Choroid plexus epithelial cell (primary cell): ENCODE data around the gene RNASE1.

Experiments used
- DNase-seq: peaks from one replicate; pipeline ENCODE4 v3.0.0-alpha.2; 2010; ENCODE audit warnings: low read depth
- H3K4me3 ChIP-seq: 2 replicates; pipeline ENCODE4 v1.5.1; 2011; ENCODE audit warnings: low read depth, mild to moderate bottlenecking, control low read depth, low read length, moderate library complexity
- TF ChIP-seq, protein P1 (sequence below): conservative IDR thresholded peaks from 2 replicates; pipeline ENCODE4 v1.5.1; 2011; ENCODE audit warnings: low read depth, mild to moderate bottlenecking, control low read depth, inconsistent platforms, low read length, moderate library complexity

Gene RNASE1

DNA sequence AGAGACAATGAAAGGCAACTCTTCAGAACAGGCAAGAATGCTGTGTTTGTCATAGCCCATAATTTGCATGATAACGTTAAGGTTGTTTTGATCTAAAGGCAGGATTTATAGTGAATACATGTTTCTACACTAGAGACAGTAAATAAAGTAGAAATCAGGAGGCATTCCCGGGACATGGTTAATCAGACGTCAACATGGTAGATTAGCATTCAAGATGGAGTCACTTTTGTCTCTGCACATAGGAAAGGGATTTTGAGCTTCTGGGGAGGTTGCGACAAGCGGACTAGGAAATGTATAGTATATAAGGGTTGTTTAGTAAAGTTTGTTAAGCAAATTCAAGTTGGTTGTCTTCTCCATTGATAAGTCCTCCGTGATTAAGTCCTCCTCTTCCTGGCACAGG lies 2.8 kb upstream of the RNASE1 start:
- no peak overlapping the region for H3K4me3 ChIP-seq
- TF ChIP-seq, protein P1, sequence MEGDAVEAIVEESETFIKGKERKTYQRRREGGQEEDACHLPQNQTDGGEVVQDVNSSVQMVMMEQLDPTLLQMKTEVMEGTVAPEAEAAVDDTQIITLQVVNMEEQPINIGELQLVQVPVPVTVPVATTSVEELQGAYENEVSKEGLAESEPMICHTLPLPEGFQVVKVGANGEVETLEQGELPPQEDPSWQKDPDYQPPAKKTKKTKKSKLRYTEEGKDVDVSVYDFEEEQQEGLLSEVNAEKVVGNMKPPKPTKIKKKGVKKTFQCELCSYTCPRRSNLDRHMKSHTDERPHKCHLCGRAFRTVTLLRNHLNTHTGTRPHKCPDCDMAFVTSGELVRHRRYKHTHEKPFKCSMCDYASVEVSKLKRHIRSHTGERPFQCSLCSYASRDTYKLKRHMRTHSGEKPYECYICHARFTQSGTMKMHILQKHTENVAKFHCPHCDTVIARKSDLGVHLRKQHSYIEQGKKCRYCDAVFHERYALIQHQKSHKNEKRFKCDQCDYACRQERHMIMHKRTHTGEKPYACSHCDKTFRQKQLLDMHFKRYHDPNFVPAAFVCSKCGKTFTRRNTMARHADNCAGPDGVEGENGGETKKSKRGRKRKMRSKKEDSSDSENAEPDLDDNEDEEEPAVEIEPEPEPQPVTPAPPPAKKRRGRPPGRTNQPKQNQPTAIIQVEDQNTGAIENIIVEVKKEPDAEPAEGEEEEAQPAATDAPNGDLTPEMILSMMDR: no peak
- DNase-seq: no peak

DNA sequence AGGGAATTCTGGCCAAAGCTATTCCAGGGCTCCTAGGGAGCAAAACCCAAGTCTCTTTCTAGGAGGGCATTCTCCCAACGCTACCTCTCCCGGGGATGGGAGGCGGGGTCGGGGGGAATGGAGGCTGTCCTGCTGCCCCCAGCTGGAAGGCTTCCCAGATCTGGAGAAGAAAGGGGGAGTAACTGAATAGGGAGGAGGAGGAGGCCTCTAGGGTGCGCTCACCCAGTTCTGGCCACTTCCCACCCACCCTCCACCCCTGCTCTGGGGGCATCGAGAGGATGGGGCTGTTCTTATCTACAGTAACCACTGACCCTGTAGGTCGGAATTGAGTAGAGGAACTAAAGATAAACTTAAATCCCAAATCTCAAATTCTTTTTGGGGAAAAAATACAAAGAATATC lies 579 bp upstream of the RNASE1 start:
- TF ChIP-seq, protein P1: no peak
- H3K4me3 ChIP-seq: no peak overlapping the region
- DNase-seq: no peak

DNA sequence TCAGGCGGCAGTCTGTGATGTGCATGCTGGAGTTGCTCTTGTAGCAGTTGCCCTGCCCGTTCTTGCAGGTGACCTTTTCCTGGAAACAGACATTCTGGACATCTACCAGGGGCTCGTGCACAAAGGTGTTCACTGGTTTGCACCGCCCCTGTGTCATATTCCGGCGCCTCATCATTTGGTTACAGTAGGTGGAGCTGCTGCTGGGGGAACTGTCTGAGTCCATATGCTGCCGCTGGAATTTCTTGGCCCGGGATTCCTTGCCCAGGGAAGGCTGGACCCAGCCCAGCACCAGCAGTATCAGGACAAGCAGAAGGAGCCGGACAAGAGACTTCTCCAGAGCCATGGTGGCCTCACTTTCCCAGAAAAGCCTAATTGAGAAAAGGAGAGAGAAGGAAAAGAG lies 918 bp downstream of the RNASE1 start:
- TF ChIP-seq, protein P1: no peak
- no peak for DNase-seq
- H3K4me3 ChIP-seq: no peak overlapping the region

DNA sequence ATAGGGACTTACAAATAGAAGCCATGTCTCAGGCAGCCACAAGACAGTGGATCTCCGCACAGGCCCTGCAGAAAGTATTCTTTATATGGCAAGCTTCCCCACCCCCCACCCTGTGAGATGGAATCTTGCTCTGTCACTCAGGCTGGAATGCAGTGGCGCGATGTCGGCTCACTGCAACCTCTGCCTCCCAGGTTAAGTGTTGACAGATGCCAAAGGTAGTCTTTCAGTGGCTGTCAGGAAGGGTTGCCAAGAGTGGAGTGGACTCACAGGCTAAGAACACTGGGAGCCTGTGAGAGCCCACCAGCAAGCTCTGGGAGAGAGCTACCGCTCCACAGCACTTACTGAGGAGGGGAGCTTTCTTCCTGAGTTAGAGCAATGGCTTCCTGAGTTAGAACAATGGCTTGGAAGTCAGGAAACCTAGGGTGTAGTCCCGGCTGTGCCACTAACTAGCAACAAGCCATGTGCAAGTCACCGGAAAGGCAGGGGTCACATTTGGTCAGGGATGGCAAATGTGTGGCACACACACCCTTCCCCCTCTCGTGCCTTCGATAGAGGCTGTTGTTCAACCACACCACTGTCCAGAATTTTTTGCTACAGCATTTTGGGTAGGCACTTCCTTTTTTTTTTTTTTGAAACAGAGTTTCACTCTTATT lies 2.6 kb downstream of the RNASE1 start:
- DNase-seq: no peak
- TF ChIP-seq, protein P1: no peak
- H3K4me3 ChIP-seq: no peak overlapping the region

DNA sequence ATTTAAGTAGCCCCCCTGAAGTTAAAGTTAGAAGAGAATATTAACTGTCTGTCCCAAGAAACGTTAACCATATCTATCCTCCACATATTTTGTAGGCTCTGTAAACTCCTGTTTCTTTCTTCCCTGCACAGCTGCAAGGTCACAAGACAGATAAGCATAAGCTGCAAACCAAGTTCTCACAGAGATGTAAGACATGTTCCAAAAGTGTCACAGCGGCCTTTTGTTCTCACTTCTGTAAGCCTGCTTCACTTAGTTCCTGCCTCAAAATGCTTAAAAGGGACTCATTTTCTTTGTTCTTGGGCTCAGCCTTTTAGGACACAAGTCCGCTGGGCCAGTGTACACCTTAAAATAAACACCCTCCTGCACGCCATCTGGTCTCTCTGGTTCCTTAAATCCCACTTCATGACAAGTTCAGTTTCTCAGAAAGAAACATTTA lies 3.2 kb downstream of the RNASE1 start:
- H3K4me3 ChIP-seq: no peak overlapping the region
- TF ChIP-seq, protein P1: no peak
- DNase-seq: no peak

DNA sequence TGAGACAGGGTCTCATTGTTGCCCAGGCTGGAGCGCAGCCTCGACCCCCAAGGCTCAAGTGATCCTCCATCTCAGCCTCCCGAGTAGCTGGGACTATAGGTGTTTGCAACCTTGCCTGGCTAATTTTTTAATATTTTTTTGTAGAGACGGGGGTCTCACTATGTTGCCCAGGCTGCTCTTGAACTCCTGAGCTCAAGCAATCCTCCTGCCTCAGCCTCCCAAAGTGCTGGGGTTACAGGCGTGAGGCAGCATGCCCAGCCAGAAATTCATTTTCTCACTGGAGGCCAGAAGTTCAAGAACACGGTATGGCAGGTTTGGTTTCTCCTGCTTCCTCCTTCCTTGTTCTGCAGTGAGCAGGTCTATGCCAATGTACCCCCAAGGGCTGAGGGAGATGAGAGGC lies 3.7 kb downstream of the RNASE1 start:
- DNase-seq: no peak
- TF ChIP-seq, protein P1: no peak

DNA sequence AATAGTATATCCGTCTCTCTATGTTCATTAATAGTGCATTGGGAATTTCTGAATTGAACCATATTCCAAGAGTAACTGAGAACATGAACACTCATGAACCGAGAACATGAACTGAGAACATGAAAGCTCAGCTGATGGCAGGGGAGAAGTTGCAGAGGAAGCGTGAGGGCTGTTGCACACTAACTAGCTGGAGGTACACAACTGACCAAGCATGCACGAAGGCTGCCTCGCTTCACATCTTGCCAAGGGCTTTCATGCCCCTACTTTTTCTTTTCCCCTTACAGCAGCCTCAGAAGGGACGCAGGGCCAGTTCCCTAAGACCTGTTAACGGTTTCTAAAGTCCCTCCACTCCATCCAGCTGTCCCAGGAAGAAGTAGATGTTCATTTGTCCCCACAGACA lies 4.3 kb downstream of the RNASE1 start:
- TF ChIP-seq, protein P1: no peak
- no peak for DNase-seq
- H3K4me3 ChIP-seq: no peak overlapping the region

More for the DNA sequence above, 3.7 kb downstream of the RNASE1 start:
- H3K4me3 ChIP-seq: no peak overlapping the region
